ENCODE data around the gene HOXA1.

Gene HOXA1

DNA sequence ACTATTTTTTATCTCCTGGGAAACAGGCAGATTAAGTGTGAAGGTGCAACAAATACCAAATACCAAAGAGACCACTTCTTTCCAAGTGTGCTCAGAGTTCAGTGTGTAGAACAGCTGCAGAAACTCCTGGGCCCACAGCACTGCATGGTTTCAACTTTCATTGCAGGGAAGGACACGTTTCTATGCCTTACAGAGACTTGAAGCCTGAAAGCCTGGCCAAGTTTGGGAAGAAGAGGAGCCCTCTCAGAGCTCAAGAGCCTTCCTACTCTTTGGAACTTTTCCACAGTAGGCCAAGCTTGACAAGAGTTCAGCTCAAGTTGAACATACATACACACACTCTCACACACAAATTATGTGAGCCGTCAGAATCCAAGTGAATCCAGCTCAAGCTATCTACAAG is 32.2 kb upstream of the HOXA1 start:
- H2AFZ ChIP-seq (ENCODE audit: low read length): no peak overlapping the region
- H3K27ac ChIP-seq (ENCODE audit: low read depth, low read length, poor library complexity, severe bottlenecking): no peak overlapping the region
- no peaks in the 10 kb centered on the region for H3K79me2 ChIP-seq (ENCODE audit: insufficient read depth, low read length)
- TF ChIP-seq, protein P1, sequence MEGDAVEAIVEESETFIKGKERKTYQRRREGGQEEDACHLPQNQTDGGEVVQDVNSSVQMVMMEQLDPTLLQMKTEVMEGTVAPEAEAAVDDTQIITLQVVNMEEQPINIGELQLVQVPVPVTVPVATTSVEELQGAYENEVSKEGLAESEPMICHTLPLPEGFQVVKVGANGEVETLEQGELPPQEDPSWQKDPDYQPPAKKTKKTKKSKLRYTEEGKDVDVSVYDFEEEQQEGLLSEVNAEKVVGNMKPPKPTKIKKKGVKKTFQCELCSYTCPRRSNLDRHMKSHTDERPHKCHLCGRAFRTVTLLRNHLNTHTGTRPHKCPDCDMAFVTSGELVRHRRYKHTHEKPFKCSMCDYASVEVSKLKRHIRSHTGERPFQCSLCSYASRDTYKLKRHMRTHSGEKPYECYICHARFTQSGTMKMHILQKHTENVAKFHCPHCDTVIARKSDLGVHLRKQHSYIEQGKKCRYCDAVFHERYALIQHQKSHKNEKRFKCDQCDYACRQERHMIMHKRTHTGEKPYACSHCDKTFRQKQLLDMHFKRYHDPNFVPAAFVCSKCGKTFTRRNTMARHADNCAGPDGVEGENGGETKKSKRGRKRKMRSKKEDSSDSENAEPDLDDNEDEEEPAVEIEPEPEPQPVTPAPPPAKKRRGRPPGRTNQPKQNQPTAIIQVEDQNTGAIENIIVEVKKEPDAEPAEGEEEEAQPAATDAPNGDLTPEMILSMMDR (IDR thresholded peaks at IDR 0.05; ENCODE audit: low read length): no peak
- no peak for TF ChIP-seq EZH2 (IDR thresholded peaks at IDR 0.05; ENCODE audit: borderline replicate concordance, low read length)
- H3K4me1 ChIP-seq (ENCODE audit: insufficient read depth, low read length, severe bottlenecking): no peaks in the 10 kb centered on the region
- H3K27me3 ChIP-seq (ENCODE audit: insufficient read depth, low read length): no peaks in the 10 kb centered on the region
- H3F3A ChIP-seq (ENCODE audit: insufficient read depth, low read length): no peaks in the 10 kb centered on the region
- no peaks in the 10 kb centered on the region for H3K9me3 ChIP-seq (ENCODE audit: low read length)
- no peaks in the 10 kb centered on the region for H4K20me1 ChIP-seq (ENCODE audit: insufficient read depth, low read length)
- H3K36me3 ChIP-seq (ENCODE audit: insufficient read depth, low read length): no peaks in the 10 kb centered on the region
- H3K9ac ChIP-seq (ENCODE audit: low read length): no peak overlapping the region
- no peaks in the 10 kb centered on the region for H3K9me2 ChIP-seq (ENCODE audit: low read depth, low read length)
- H3K4me3 ChIP-seq (ENCODE audit: low read depth, low read length, poor library complexity, severe bottlenecking): no peak overlapping the region
- no peak overlapping the region for H3K4me2 ChIP-seq (ENCODE audit: low read length)

DNA sequence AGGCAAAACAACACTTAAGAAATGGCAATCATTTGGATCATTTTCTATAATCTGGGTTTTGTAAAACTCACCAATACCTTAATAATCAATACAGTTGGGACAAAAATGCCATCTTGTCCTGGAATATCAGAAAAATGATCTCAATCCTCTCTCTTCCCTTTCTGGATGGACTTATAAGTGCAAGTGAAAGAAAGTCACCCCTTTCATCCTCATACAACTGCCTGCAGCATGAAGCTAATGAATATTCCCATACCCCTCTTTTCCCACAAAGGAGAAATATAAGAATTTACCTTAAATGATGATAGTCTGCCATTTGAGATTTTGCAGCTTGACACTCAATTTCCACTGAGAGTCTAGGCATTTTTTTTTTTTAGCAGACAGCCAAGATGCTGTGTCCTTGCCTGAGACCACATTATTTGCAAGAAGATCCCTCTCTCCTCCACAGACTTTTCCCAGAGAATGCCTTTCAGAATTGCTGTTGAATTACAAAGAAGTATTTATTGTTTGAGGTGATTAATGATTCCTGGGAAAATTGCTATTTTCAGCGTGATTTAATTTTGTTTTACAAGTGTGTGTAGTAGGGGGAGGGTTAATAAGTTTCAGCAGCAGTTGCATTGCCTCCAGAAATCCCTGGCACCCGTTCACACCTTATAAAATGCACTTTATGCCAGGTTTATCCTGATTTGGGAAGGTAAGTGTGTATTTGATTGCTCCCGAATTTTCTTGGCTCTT is 31.0 kb upstream of the HOXA1 start:
- H3K79me2 ChIP-seq (ENCODE audit: insufficient read depth, low read length): no peaks in the 10 kb centered on the region
- H3K9me2 ChIP-seq (ENCODE audit: low read depth, low read length): no peaks in the 10 kb centered on the region
- H4K20me1 ChIP-seq (ENCODE audit: insufficient read depth, low read length): no peaks in the 10 kb centered on the region
- no peaks in the 10 kb centered on the region for H3F3A ChIP-seq (ENCODE audit: insufficient read depth, low read length)
- no peak overlapping the region for H3K4me3 ChIP-seq (ENCODE audit: low read depth, low read length, poor library complexity, severe bottlenecking)
- no peak overlapping the region for H2AFZ ChIP-seq (ENCODE audit: low read length)
- no peak overlapping the region for H3K27ac ChIP-seq (ENCODE audit: low read depth, low read length, poor library complexity, severe bottlenecking)
- no peaks in the 10 kb centered on the region for H3K36me3 ChIP-seq (ENCODE audit: insufficient read depth, low read length)
- H3K4me1 ChIP-seq (ENCODE audit: insufficient read depth, low read length, severe bottlenecking): no peaks in the 10 kb centered on the region
- TF ChIP-seq EZH2 (IDR thresholded peaks at IDR 0.05; ENCODE audit: borderline replicate concordance, low read length): no peak
- TF ChIP-seq, protein P1 (IDR thresholded peaks at IDR 0.05; ENCODE audit: low read length): no peak
- H3K27me3 ChIP-seq (ENCODE audit: insufficient read depth, low read length): no peaks in the 10 kb centered on the region; the same call in 1 of the 2 replicates
- H3K4me2 ChIP-seq (ENCODE audit: low read length): no peak overlapping the region
- H3K9me3 ChIP-seq (ENCODE audit: low read length): no peaks in the 10 kb centered on the region
- H3K9ac ChIP-seq (ENCODE audit: low read length): no peak overlapping the region

DNA sequence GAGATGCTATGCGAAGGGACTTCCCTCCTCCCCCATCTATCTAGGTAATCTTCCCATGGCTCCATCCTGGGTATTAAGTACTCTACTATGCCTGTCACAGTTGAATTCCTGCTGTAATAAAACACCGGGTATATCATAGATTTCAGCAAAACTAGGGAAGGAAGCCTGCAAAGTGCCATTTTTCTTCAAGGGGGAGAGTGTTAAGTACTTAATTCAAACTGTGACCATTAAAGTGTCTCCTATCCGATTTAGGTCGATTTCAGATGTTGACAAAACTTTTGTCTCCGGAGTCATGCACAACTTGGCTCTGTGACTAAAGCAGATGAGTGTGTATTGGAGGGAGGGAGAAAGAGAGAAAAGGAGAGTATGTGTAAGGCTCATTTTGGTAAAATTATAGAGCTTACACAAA is 30.2 kb upstream of the HOXA1 start:
- no peak overlapping the region for H3K4me3 ChIP-seq (ENCODE audit: low read depth, low read length, poor library complexity, severe bottlenecking)
- H3K9me2 ChIP-seq (ENCODE audit: low read depth, low read length): no peaks in the 10 kb centered on the region
- no peak overlapping the region for H2AFZ ChIP-seq (ENCODE audit: low read length)
- H3K79me2 ChIP-seq (ENCODE audit: insufficient read depth, low read length): no peaks in the 10 kb centered on the region
- no peaks in the 10 kb centered on the region for H3K9me3 ChIP-seq (ENCODE audit: low read length)
- no peak overlapping the region for H3K27ac ChIP-seq (ENCODE audit: low read depth, low read length, poor library complexity, severe bottlenecking)
- no peaks in the 10 kb centered on the region for H3K36me3 ChIP-seq (ENCODE audit: insufficient read depth, low read length)
- no peaks in the 10 kb centered on the region for H3K4me1 ChIP-seq (ENCODE audit: insufficient read depth, low read length, severe bottlenecking)
- no peak overlapping the region for H3K4me2 ChIP-seq (ENCODE audit: low read length)
- TF ChIP-seq, protein P1 (IDR thresholded peaks at IDR 0.05; ENCODE audit: low read length): no peak
- no peak for TF ChIP-seq EZH2 (IDR thresholded peaks at IDR 0.05; ENCODE audit: borderline replicate concordance, low read length)
- no peaks in the 10 kb centered on the region for H4K20me1 ChIP-seq (ENCODE audit: insufficient read depth, low read length)
- no peak overlapping the region for H3K9ac ChIP-seq (ENCODE audit: low read length)
- H3K27me3 ChIP-seq (ENCODE audit: insufficient read depth, low read length): no peaks in the 10 kb centered on the region; the same call in 1 of the 2 replicates
- no peaks in the 10 kb centered on the region for H3F3A ChIP-seq (ENCODE audit: insufficient read depth, low read length)
